GM21786 (cell line): ENCODE measurements around the gene DHRS11.
"Not testable (repeated sequence)": the region's sequence is repeated elsewhere in the genome, so short reads cannot be mapped to it uniquely, and the experiment has no call there.

Experiments
- ATAC-seq: cut with Tn5 transposase; IDR thresholded peaks from one replicate; pipeline ENCODE4 v1.9.1; 2021; ENCODE audit not compliant: unreplicated experiment

The DHRS11 gene

GRCh38 chr17:36593656-36594316, 2.1 kb downstream of the DHRS11 start:
- no peak for ATAC-seq

- no peak for ATAC-seq
Observed at GRCh38 chr17:36594626-36595401, 3.1 kb downstream of the DHRS11 start.

- no peak for ATAC-seq
Observed at GRCh38 chr17:36597226-36597625, 5.5 kb downstream of the DHRS11 start.

GRCh38 chr17:36597866-36598777, 6.4 kb downstream of the DHRS11 start:
- ATAC-seq = no peak

- ATAC-seq = no peak
Observed at GRCh38 chr17:36598951-36599401, 7.3 kb downstream of the DHRS11 start.

- no peak for ATAC-seq
Observed at GRCh38 chr17:36599546-36600250, 8.0 kb downstream of the DHRS11 start.

- ATAC-seq = no peak
Observed at GRCh38 chr17:36600465-36600864, 8.8 kb downstream of the DHRS11 start.

GRCh38 chr17:36600936-36601302, 9.2 kb downstream of the DHRS11 start:
- ATAC-seq = no peak

- ATAC-seq = peak; percentile 81
Observed at GRCh38 chr17:36601303-36602029, 9.8 kb downstream of the DHRS11 start, which contains the start of gene MRM1. Gene MRM1, plus strand, starts transcription at chr17:36601583. Its CDS starts 228 bp downstream, at chr17:36601811.

GRCh38 chr17:36602030-36602748, 10.5 kb downstream of the DHRS11 start:
- no peak for ATAC-seq

- no peak for ATAC-seq
Observed at GRCh38 chr17:36602924-36603384, 11.3 kb downstream of the DHRS11 start.

GRCh38 chr17:36605028-36605427, 13.3 kb downstream of the DHRS11 start:
- not testable (repeated sequence) for ATAC-seq

- ATAC-seq = no peak
Observed at GRCh38 chr17:36608280-36608679, 16.6 kb downstream of the DHRS11 start.

GRCh38 chr17:36608794-36609497, 17.3 kb downstream of the DHRS11 start:
- ATAC-seq = no peak

GRCh38 chr17:36609498-36609862, 17.8 kb downstream of the DHRS11 start:
- no peak for ATAC-seq

GRCh38 chr17:36610474-36610873, 18.8 kb downstream of the DHRS11 start:
- no peak for ATAC-seq

GRCh38 chr17:36611345-36612072, 19.8 kb downstream of the DHRS11 start:
- ATAC-seq = no peak

GRCh38 chr17:36612323-36612722, 20.6 kb downstream of the DHRS11 start:
- ATAC-seq = no peak
